HAP-1 (cell line): ENCODE results near the gene KRT75.

Experiments
- DNase-seq, 2 experiments: peaks; one replicate each; pipeline ENCODE4 v3.0.0-alpha.2; 2016 to 2020; ENCODE audit warnings: low spot score in 2 of 2
- H3K27me3 ChIP-seq: fragments of 250-450 bp; sonication (Bioruptor Pico); 2 replicates; pipeline ENCODE4 v1.5.1; 2020; ENCODE audit warnings: low read depth, mild to moderate bottlenecking, moderate library complexity
- H3K36me3 ChIP-seq: fragments of 250-450 bp; sonication (Bioruptor Pico); replicated peaks from 2 replicates; pipeline ENCODE4 v1.5.1; 2020; ENCODE audit warnings: mild to moderate bottlenecking
- H3K4me1 ChIP-seq: fragments of 250-450 bp; sonication (Bioruptor Pico); 2 replicates; pipeline ENCODE4 v1.5.1; 2020; ENCODE audit warnings: mild to moderate bottlenecking
- H3K4me3 ChIP-seq: fragments of 250-450 bp; sonication (Bioruptor Pico); 2 replicates; pipeline ENCODE4 v1.5.1; 2020; ENCODE audit warnings: mild to moderate bottlenecking, moderate library complexity
- H3K9me3 ChIP-seq: fragments of 250-450 bp; sonication (Bioruptor Pico); 2 replicates; pipeline ENCODE4 v1.5.1; 2020; ENCODE audit warnings: mild to moderate bottlenecking, moderate library complexity
- in situ Hi-C: fragments of 300-500 bp; cut with MboI; formaldehyde crosslinking; loops from 3 replicates; pipeline ENCODE4 v1.14.3; 2020; ENCODE audit warnings: low sequenced_read_pairs, inconsistent platforms, mixed read lengths

Gene KRT75

DNA sequence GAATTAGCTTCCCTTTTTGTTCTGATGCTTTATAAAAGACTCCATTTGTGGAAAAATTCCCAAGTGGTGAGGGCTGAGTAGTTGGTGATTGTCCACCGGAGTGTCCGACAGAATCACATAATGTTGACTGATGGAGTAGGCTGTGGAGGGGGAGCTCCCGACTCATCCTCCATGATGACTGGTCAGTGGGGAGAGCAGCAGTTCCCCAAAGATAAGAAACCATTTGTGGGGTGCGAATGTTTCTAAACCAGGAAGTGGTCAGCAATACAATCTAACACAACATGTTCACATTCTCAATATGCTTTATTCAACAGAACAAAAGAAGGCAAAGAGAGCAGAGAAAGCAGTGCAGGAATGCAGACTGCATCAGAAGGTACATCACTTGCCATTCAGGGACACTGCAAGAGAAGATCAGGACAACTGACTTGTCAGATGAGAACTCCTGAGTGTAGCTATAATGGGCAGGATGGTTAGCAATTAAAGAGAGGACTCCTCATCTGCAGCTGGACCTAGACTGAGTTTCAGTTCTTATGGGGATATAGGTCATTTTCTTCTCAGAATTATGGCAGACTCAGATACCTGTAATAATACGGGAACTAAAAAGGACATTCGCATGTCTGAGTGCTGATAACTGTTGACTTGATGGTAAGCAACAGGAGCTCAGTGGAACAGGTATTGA, 12.3 kb upstream of the KRT75 start:
- Histone ChIP-seq H3K4me3 (no peak overlapping the region), H3K27me3 (peaks cover 2% of the 10 kb centered on the region; the same call in 1 of the 2 replicates), H3K36me3 (no peaks in the 10 kb centered on the region), H3K9me3 (no peaks in the 10 kb centered on the region), H3K4me1 (no peaks in the 10 kb centered on the region)
- in situ Hi-C loops: no loop called here
- DNase-seq: no peak

- Histone ChIP-seq H3K4me3 (no peak overlapping the region), H3K27me3 (peaks cover 2% of the 10 kb centered on the region; the same call in 1 of the 2 replicates), H3K4me1 (no peaks in the 10 kb centered on the region), H3K9me3 (no peaks in the 10 kb centered on the region), H3K36me3 (no peaks in the 10 kb centered on the region)
- no peak for DNase-seq
- in situ Hi-C loops: no loop called here
These were observed 11.7 kb upstream of the KRT75 start for GRCh38 chr12:52445876-52446275.

- in situ Hi-C loops: no loop called here
- H3K9me3 ChIP-seq: no peaks in the 10 kb centered on the region
- H3K27me3 ChIP-seq: peaks cover 2% of the 10 kb centered on the region; the same call in 1 of the 2 replicates
- no peak overlapping the region for H3K4me3 ChIP-seq
- H3K36me3 ChIP-seq: no peaks in the 10 kb centered on the region
- H3K4me1 ChIP-seq: no peaks in the 10 kb centered on the region
- no peak for DNase-seq
These were observed 10.8 kb upstream of the KRT75 start for GRCh38 chr12:52444647-52445595.

GRCh38 chr12:52443966-52444365, 9.8 kb upstream of the KRT75 start:
- Histone ChIP-seq H3K4me3 (no peak overlapping the region), H3K36me3 (no peaks in the 10 kb centered on the region), H3K4me1 (no peaks in the 10 kb centered on the region), H3K9me3 (no peaks in the 10 kb centered on the region), H3K27me3 (peaks cover 2% of the 10 kb centered on the region; the same call in 1 of the 2 replicates)
- no peak for DNase-seq
- in situ Hi-C loops: no loop called here

GRCh38 chr12:52442600-52443061, 8.5 kb upstream of the KRT75 start:
- Histone ChIP-seq H3K36me3 (no peaks in the 10 kb centered on the region), H3K4me1 (no peaks in the 10 kb centered on the region), H3K4me3 (no peak overlapping the region), H3K9me3 (no peaks in the 10 kb centered on the region), H3K27me3 (peaks cover 2% of the 10 kb centered on the region; the same call in 1 of the 2 replicates)
- DNase-seq: no peak
- in situ Hi-C loops: no loop called here

GRCh38 chr12:52441320-52441911, 7.2 kb upstream of the KRT75 start:
- H3K4me1 ChIP-seq: no peaks in the 10 kb centered on the region
- DNase-seq: no peak
- H3K4me3 ChIP-seq: no peak overlapping the region
- H3K36me3 ChIP-seq: no peaks in the 10 kb centered on the region
- H3K9me3 ChIP-seq: no peaks in the 10 kb centered on the region
- peaks cover 2% of the 10 kb centered on the region; the same call in 1 of the 2 replicates for H3K27me3 ChIP-seq
- in situ Hi-C loops: no loop called here

GRCh38 chr12:52440821-52441319, 6.7 kb upstream of the KRT75 start:
- no peak for DNase-seq
- Histone ChIP-seq H3K4me3 (no peak overlapping the region), H3K36me3 (no peaks in the 10 kb centered on the region), H3K9me3 (no peaks in the 10 kb centered on the region), H3K27me3 (peaks cover 2% of the 10 kb centered on the region; the same call in 1 of the 2 replicates), H3K4me1 (no peaks in the 10 kb centered on the region)
- in situ Hi-C loops: no loop called here

GRCh38 chr12:52439845-52440244, 5.7 kb upstream of the KRT75 start:
- Histone ChIP-seq H3K4me1 (no peaks in the 10 kb centered on the region), H3K27me3 (peaks cover 2% of the 10 kb centered on the region; the same call in 1 of the 2 replicates), H3K36me3 (no peaks in the 10 kb centered on the region), H3K4me3 (no peak overlapping the region), H3K9me3 (no peaks in the 10 kb centered on the region)
- no peak for DNase-seq
- in situ Hi-C loops: no loop called here

GRCh38 chr12:52439420-52439819, 5.2 kb upstream of the KRT75 start:
- no peak for DNase-seq
- Histone ChIP-seq H3K36me3 (no peaks in the 10 kb centered on the region), H3K4me3 (no peak overlapping the region), H3K27me3 (peaks cover 2% of the 10 kb centered on the region; the same call in 1 of the 2 replicates), H3K9me3 (no peaks in the 10 kb centered on the region), H3K4me1 (no peaks in the 10 kb centered on the region)
- in situ Hi-C loops: no loop called here

GRCh38 chr12:52438305-52439301, 4.4 kb upstream of the KRT75 start:
- Histone ChIP-seq H3K36me3 (no peaks in the 10 kb centered on the region), H3K9me3 (no peaks in the 10 kb centered on the region), H3K4me1 (no peaks in the 10 kb centered on the region), H3K4me3 (no peak overlapping the region), H3K27me3 (peaks cover 2% of the 10 kb centered on the region; the same call in 1 of the 2 replicates)
- in situ Hi-C loops: no loop called here
- no peak for DNase-seq

GRCh38 chr12:52437508-52437907, 3.3 kb upstream of the KRT75 start:
- in situ Hi-C loops: no loop called here
- H3K4me1 ChIP-seq: no peaks in the 10 kb centered on the region
- no peak overlapping the region for H3K4me3 ChIP-seq
- no peaks in the 10 kb centered on the region for H3K36me3 ChIP-seq
- no peak for DNase-seq
- H3K9me3 ChIP-seq: no peaks in the 10 kb centered on the region
- H3K27me3 ChIP-seq: no peaks in the 10 kb centered on the region; the same call in 1 of the 2 replicates

DNA sequence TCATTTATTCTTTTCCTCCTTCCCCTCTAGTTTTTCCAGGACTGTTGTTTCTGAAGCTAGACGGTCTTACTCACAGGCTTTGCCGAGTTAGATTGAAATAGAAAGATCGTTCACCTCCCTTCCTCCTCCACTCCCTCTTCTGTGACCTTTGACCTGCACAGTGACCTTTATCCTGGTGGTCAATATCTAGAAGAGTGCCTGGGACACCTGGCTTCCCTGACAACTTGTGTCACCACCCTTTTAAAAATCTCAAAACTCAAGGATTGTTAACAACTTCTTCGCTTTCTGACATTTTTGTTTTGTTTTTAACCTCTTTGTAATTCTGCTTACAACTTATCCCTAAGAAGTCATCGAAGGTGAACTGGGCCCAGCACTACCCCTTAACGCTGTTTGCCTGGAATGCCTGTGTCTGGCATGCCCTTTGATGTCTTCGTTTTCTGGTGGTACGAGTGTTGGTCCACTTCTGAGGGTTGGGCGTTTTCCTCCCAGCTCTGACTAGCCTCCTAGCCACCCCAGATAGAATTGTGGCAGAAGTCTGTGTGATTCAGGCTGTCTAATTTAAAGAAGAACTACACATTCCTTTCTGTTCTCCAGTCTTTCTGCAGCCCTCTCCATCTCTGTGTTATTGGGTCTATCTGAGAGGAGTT, 2.8 kb upstream of the KRT75 start:
- Histone ChIP-seq H3K27me3 (no peaks in the 10 kb centered on the region), H3K9me3 (no peaks in the 10 kb centered on the region), H3K4me3 (no peak overlapping the region), H3K4me1 (no peaks in the 10 kb centered on the region), H3K36me3 (no peaks in the 10 kb centered on the region)
- no peak for DNase-seq
- in situ Hi-C loops: no loop called here
